Subcutaneous adipose tissue (tissue), 4 donors: ENCODE results near the gene HNRNPUL2. TPM values are rescaled to one million over a fixed set of nuclear protein-coding genes. Genes with fewer than 3 reads are reported as not detected.

Source experiments
- CTCF ChIP-seq: fragments of 450-650 bp; IDR thresholded peaks from one replicate; pipeline ENCODE4 v1.5.1; 2016; ENCODE audit warnings: low read depth, mild to moderate bottlenecking, control low read depth, antibody characterized with exemption, moderate library complexity
- total RNA-seq, 4 donors: library from RNA; depleted of rRNA; stranded (reverse); fragments of >200 nt; gene quantifications; one replicate each; pipeline ENCODE4 v1.1.0, GENCODE V29; 2016

The HNRNPUL2 gene
- total RNA-seq, 4 donors from 2014 or later, result 21.2 to 35.2 (median 29.3) TPM

GRCh38 chr11:62732830-62733229, 5.6 kb upstream of the HNRNPUL2 start:
- no peak for TF ChIP-seq CTCF

- TF ChIP-seq CTCF, result no peak
These were observed 1.1 kb upstream of the HNRNPUL2 start, which contains the start of gene TTC9C for GRCh38 chr11:62728171-62728988. TTC9C (plus strand) TSS chr11:62728486; CDS start chr11:62728849, 363 bp downstream.

GRCh38 chr11:62727872-62728170, 564 bp upstream of the HNRNPUL2 start:
- no peak for TF ChIP-seq CTCF

- no peak for TF ChIP-seq CTCF
These were observed 417 bp downstream of the HNRNPUL2 start for GRCh38 chr11:62726915-62727164.

GRCh38 chr11:62726156-62726914, 922 bp downstream of the HNRNPUL2 start:
- TF ChIP-seq CTCF, result no peak

- TF ChIP-seq CTCF, result no peak
These were observed 1.6 kb downstream of the HNRNPUL2 start for GRCh38 chr11:62725646-62726045.

GRCh38 chr11:62724171-62724570, 3.1 kb downstream of the HNRNPUL2 start:
- TF ChIP-seq CTCF, result no peak
